IPS-NIHi7 (cell line): ENCODE measurements around the gene C9orf72.
"Not testable (repeated sequence)": the region's sequence is repeated elsewhere in the genome, so short reads cannot be mapped to it uniquely, and the experiment has no call there.

Experiments used
- DNase-seq: peaks from one replicate; pipeline ENCODE4 v3.0.0; 2012; ENCODE audit warnings: mixed read lengths; ENCODE audit errors: extremely low spot score

The C9orf72 gene

GRCh38 chr9:27519466-27520465 lies 53.5 kb downstream of the C9orf72 start:
- DNase-seq = no peak

GRCh38 chr9:27518809-27519208 lies 54.5 kb downstream of the C9orf72 start:
- no peak for DNase-seq

- no peak for DNase-seq
Measured at GRCh38 chr9:27518006-27518405, 55.3 kb downstream of the C9orf72 start.

GRCh38 chr9:27514551-27514950 lies 58.7 kb downstream of the C9orf72 start:
- DNase-seq = no peak

- DNase-seq = no peak
Measured at GRCh38 chr9:27511771-27512170, 61.5 kb downstream of the C9orf72 start.

GRCh38 chr9:27510780-27511179 lies 62.5 kb downstream of the C9orf72 start:
- no peak for DNase-seq

- DNase-seq = no peak
Measured at GRCh38 chr9:27506981-27507380, 66.3 kb downstream of the C9orf72 start.

GRCh38 chr9:27505744-27506161 lies 67.5 kb downstream of the C9orf72 start:
- DNase-seq = no peak

GRCh38 chr9:27504259-27504658 lies 69.0 kb downstream of the C9orf72 start:
- DNase-seq = no peak

- no peak for DNase-seq
Measured at GRCh38 chr9:27503623-27504022, 69.7 kb downstream of the C9orf72 start.

GRCh38 chr9:27500902-27501301 lies 72.4 kb downstream of the C9orf72 start:
- DNase-seq = not testable (repeated sequence)

GRCh38 chr9:27499451-27499850 lies 73.8 kb downstream of the C9orf72 start:
- DNase-seq = no peak

GRCh38 chr9:27497883-27498417 lies 75.3 kb downstream of the C9orf72 start:
- DNase-seq = no peak
